HG03558 (cell line): ENCODE measurements around the gene GTF3C5.
"Not testable (repeated sequence)": the region's sequence is repeated elsewhere in the genome, so short reads cannot be mapped to it uniquely, and the experiment has no call there.

Source experiments
- ATAC-seq: cut with Tn5 transposase; IDR thresholded peaks from one replicate; pipeline ENCODE4 v1.9.1; 2021; ENCODE audit warnings: moderate number of reproducible peaks; ENCODE audit not compliant: unreplicated experiment; ENCODE audit errors: extremely low read depth

GTF3C5 gene

DNA sequence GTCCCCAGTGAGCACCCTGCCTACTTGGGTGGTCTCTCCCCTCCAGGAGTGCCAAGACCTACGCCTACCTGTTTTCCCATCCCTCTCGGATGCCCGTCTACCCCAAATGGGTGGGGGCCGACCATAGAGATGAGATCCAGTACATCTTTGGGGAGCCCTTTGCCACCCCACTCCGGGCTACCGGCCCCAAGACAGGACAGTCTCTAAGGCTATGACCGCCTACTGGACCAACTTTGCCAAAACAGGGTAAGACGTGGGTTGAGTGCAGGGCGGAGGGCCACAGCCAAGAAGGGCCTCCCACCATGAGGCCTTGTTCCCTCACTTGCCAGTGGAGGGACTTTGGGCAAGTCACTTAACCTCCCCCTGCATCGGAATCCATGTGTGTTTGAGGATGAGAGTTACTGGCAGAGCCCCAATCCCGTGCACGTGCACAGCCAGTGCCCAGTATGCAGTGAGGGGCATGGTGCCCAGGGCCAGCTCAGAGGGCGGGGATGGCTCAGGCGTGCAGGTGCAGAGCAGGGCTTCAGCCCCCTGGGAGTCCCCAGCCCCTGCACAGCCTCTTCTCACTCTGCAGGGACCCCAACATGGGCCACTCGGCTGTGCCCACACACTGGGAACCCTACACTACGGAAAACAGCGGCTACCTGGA lies 55.5 kb downstream of the GTF3C5 start:
- ATAC-seq = not testable (repeated sequence)

DNA sequence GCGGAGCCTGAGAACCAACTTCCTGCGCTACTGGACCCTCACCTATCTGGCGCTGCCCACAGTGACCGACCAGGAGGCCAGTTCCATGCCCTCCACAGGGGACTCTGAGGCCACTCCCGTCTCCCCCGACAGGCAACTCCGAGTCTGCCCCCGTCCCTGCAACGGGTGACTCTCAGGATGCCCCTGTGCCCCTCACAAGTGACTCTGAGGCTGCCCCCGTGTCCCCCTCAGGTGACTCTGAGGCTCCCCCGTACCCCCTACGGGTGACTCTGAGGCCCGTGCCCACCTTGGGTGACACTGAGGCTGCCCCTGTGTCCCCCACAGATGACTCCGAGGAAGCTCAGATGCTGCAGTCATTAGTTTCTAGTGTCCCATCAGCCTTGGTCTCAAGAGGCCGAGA lies 56.1 kb downstream of the GTF3C5 start:
- ATAC-seq = no peak

DNA sequence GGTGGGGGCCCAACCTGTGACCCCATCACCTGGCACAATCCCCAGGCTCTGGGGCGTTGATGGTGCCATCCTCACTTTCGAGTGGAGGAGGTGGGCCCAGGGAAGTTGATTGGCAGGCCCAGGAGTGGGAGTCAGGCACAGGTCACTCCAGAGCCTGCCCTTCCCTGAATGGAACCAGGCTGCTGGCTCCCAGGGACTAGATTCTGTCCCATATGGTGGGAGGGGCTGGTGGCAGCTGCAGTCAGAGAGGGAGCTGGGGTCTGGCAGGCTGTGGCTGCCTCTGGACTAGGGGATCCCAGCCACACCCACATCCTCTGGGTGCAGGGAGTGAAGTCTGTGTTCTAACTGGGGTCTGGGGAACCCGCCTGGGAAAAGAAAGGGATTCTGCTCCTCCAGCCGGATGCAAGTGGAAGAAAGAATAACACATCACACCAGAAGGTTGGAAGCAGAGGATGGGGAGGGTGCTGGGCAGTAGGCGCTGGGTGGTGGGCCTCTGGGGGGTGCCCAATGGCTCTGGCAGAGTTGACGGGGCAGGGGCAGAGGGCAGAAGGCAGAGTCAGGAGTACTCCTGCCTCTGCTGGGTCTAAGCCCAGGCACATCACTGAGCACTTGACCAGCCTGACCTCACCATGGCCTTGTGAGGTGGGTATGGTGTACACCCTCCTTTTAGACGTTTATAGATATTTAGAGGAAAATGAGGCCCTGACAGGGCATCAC lies 56.8 kb downstream of the GTF3C5 start:
- ATAC-seq = no peak

DNA sequence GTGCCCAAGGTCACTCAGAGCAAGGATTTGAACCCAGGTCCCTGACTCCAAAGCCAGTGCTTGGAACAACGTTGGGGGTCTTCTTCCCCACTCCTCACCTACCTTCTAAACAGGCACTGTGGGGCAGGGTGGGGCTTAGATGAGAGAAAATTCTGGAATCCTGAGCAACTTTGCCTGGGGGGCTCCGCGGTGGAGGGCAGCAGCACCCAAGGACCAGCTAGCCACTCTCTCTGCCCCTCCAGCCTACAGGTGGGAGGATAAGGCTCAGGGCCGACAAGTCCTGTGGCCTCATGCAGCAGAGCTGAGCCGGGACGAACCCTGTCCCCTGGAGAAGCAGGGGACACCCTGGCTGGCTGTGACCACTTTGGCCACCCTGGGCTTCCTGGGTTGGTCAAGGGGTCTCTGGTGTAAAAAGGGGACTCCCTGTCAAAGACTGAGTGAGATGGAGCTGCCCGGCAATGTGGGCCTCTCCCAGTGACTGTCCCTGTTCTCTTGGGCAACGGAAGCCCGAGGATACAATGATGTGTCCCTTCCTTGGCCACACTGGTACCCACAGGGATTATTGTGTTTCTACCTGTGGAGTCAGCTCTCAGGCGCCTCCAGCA lies 57.5 kb downstream of the GTF3C5 start:
- ATAC-seq = no peak

DNA sequence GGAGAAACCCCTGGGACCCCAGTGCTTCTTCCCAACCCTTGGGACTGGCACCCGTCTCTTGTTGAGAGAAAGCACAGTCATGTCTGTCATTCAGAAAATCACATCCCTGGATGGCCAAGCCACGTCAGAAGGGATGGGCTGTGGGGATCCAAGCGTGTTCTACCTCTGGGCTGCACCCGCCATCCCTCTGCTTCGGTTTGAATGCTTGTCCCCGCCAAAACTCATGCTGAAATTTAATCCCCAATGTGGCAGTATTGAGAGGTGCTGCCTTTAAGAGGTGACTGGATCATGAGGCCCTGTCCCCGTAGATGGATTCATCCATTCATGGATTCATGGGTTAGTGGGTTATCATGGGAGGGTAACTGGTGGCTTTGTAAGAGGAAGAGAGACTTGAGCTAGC lies 58.0 kb downstream of the GTF3C5 start:
- no peak for ATAC-seq

DNA sequence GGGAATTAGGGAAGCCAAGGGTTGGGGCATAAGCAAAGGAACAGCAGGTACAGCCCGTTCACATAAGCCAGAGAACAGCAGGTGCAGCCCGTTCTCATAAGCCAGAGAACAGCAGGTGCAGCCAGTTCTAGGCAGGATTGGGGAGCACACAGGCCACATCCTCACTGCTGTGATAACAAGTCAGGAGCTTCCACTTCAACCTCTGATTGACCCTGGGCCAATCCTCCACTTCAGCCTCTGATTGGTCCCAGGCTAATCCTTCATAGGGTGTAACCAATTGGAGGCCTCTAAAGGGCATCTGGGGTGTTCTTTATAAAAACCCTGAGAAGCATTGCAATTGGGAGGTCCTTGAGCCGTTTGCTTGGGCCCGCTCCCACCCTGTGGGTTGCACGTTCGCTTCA lies 58.5 kb downstream of the GTF3C5 start:
- ATAC-seq = no peak

DNA sequence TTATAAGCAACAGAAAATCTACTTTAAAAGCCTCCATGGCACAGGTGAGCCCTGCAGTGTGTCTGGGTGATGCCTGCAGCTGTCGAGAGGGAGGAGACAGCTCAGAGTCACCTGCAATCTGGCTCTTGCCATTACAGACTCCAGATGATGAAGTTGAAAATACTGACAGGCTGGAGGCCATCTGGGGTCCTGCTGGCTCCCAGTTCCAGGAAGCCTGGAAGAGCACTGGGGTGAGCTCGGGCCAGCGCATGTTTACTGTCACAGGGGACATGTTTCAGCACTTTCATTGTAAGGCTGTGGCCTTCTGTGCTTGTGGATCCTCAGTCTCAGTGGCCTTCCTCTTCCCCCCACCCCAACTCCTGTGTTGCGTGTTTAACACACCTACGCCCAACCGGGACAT lies 59.4 kb downstream of the GTF3C5 start:
- ATAC-seq = no peak

DNA sequence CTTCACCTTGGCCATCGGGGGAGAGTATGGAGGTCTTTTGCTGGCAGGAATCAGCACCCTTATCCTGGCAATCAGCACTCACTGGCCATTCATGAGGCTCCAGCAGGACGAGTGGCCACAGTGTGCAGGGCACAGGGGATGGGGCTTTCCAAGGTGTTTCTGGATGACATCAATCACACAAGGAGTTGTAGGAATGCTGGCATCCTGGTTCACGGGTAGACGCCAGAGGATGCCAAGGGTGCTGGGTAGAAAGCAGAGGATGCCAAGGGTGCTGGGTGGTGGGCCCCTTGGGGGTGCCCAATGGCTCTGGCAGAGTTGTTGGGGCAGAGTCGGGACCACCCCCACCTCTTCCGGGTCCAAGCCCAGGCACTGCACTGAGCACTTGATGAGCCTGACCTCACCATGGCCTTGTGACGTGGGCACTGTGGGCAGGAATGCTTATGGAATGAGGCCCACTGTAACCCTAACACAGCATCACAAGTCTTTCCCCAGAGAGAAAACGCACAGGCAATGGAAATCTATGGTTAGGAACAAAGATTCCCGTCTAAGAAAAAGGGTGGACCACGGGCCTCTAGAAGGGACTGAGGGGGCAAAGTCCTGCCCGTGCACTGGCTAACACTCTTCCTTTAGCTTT lies 60.1 kb downstream of the GTF3C5 start:
- no peak for ATAC-seq

DNA sequence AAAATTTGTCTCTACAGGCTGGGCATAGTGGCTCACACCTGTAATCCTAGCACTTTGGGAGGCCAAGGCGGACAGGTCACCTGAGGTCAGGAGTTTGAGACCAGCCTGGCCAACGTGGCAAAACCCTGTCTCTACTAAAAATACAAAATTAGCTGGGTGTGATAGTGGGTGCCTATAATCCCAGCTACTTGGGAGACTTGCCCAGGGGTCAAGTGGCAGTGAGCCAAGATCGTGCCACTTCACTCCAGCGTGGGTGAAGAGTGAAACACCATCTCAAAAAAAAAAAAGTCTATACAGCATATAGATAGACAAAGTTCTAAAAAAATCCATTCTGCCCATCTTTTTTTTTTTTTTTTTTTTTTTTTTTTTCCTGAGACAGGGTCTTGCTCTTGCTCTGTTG lies 63.6 kb downstream of the GTF3C5 start:
- ATAC-seq = not testable (repeated sequence)

DNA sequence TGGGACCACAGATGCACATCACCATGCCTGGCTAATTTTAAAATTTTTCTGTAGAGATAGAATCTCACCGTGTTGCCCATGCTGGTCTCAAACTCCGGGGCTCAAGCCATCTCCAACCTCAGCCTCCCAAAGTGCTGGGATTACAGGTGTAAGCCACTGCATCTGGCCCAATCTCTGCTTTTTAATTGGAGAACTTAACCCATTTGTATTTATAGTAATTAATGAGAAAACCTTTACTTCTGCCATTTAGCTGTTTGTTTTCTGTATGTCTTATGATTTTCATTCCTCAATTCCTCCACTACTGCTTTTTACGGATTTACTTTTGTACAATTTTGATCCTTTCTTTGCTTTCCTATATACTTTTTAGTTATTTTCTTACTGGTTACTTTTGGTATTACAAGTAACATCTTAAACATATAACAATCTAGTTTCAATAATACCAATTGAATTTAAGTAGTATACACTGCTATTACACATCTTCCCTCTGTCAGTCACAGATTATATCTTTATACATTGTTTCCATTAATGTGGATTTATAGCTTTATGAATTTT lies 64.1 kb downstream of the GTF3C5 start:
- ATAC-seq = no peak

DNA sequence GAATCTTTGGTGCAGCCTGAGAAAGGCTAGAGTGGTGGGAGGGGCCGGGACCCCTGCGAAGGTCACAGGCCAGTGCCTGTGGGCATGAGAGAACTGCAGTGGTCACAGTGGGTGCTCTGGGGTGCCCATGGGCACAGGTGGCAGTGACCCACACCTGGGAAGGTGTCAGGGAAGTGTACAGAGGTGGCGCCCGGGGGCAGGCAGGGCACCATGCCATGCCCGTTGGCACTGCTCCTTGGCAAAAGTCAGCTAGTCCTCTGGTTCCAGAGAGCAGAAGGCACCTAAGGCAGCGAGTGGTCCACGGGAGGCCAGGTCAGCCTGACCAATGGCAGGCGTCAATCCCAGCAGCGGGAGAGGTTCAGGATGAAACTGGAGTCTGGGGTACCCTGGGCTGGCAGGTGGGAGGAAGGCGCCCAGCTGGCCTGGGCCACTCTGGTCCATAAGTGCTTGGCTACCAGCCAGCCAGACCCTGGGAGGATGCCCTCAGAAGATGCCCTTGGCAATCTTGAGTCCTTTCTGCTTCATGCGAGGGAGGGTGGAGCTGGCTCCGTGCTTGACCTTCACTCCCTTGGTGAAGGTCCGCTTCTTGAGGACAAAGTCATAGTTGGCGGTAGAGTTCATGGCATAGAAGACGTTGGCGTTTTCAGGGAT lies 67.4 kb downstream of the GTF3C5 start:
- no peak for ATAC-seq

DNA sequence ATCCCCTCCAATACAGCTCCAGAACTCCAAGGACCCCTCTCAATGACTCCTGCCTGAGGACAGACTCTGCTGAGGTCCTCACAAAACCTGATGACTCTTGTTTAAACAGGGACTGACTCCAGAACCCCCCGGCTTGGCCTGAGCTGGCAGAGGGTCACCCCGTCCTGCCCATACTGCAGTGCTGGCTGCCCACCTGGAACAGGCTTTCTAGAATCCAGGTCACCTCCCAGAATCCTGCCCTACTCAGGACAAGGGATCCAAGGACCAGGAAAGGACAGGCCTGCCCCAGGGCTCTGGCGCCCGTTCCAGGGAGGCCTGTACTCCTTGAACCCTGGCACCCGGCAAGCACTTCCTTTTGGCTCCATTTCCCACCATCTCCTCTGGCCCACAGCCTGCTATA lies 68.1 kb downstream of the GTF3C5 start:
- ATAC-seq = no peak

DNA sequence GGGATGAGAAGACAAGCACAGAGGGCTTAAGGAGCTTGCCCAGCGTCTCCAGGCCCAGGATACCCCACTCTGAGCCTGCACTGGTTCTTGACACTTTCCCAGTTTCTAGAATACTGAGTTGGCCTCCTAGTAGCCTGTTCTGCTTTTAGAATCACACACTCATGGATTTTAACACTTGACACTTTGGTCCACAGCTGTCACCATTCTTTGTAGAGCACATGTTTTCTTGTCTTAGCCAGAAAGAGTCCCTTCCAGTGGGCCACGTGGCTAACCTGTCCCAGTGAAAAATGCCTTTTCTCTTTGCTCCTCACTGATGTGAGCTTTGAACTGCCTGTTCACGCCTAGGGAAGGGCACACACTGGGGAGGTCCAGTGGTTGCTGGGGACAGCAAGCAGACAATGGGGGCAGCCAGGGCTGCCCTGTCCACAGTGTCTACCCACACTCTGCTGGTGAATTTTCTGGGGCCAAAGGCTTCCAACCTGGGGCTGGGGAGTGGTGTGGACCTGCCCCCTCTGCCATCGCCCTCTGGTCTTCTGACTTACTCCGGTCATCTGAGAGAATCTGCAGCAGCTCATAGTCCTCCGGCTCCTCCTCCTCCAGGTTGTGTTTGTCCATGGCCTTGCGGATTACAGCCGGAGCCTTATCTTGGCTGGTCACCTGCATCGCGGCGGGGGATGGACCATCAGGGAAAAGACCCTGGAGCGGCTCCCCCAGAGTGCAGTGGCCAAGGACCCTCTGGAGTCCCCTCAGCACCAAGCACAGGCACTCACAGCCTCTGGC lies 69.1 kb downstream of the GTF3C5 start:
- ATAC-seq = no peak

DNA sequence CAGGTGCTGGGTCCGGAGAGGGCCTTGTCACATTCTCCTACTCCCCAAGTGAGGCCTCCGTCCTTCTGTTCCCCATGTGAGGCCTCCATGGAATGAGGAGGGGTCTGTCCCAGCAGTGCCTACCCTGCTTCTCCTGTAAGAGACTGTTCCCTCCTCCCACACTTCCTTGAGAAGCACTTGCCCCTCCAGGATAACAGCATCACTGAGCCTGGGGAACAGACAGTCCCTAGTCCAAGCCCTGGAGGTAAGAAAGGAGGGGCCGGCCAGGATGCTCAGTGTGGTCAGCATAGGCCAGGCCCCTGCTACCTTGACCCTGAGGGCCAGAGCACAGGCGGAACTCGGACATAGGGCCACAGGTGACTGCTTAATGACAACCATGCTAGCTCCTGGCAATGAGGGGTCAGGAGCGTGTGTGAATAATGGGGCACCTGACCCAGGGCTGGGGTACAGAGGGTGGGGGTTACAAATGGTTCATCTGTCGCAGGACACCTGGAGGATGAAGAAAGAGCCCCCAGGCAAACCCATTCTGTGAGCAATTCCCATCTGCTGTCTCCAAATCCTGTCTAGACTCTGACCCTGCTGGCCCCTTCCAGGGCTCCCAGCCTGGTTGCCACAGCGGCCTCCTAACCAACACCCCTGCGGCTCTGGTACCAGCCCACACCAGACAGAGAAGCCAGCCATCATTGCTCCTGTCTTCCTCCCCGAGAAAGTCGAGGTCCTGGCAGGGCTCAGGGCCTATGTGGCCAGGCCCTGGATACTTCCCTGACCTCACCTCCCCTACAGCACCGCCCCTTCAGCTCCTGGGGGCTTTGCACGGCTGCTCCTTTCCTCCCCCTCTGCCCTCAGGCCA lies 69.9 kb downstream of the GTF3C5 start:
- ATAC-seq = no peak

DNA sequence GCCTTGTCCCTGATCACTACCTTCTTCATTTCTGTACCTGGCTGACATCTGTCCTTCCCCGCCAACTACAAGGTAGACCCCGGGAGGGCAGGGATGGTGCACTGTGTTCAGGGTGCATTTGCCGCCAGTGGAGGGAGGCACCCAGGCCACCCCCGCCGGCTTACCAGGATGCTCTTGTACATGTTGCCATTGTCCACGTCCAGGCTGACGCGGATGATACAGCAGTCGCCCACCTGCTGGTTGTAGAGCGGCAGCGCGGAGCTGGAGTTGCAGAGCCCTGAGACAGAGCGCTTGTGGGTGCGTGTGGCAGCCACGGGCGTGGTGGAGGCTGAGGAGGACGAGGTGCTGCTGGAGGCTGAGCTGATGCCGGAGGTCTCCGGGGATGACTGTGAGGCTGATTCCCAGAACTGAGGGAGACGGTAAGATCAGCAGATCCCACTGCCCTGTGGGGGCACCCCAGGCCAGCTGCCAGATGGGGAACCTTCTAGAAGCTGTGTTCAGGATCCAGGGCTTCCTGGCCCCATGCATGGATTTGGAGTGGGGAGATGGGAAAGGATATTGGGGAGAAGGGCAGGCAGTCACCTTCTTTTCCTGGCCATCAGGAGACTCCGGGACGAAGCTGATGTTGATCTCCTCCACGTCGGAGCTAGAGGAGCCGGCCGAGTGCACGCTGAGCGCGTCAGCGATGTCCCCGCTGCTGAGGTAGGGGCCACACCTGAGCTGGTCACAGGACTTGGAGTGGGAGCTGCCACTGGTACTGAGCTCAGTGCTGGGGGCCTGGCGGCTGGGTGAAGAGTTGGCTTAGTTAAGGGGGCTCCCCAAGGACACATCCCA lies 70.8 kb downstream of the GTF3C5 start:
- no peak for ATAC-seq

DNA sequence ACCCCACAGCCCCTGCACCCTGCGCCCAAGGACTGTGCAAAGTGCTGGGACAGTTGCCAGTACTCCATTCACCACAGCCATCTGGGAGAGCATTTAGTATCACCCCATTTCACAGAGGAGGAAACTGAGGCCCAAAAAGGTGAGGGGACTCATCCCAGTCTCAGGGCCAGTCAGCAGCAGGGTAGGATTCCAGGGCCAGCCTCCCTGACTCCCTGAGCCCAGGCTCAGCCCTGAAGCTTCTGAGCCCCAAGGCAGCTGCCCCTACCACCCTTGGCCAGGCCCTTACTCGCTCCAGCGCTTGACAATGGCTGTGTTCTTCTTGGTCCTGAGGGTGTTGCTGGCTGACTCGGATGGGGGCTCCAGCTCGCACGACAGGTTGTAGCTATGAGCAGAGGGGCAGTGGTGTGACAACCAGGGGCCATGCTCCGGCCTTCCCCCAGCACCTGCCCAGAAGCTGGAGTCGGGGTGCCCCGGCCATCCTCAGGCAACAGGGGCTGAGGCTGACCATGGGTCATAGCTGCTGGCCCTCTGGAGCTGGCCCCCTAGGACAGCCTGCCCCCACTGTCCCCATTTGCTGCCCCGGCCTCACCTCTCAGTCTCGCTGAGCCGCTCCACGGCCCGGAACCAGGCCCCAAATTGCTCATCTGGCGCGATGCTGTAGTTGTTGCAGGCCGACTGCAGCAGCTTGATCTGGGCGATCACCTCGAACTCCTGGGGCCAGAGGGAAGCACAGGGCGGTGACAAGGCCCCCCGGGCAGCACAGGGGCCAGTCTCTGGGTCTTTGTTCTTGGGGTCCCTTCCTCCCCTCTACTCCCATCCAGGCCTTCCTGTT lies 71.6 kb downstream of the GTF3C5 start:
- ATAC-seq = no peak
